GM19455 (cell line): Measurements from ENCODE around the gene FRAT1.
"Not testable (repeated sequence)": the region's sequence is repeated elsewhere in the genome, so short reads cannot be mapped to it uniquely, and the experiment has no call there.

Source experiments
- ATAC-seq: cut with Tn5 transposase; IDR thresholded peaks from one replicate; pipeline ENCODE4 v1.9.1; 2021; ENCODE audit not compliant: unreplicated experiment

The FRAT1 gene

DNA sequence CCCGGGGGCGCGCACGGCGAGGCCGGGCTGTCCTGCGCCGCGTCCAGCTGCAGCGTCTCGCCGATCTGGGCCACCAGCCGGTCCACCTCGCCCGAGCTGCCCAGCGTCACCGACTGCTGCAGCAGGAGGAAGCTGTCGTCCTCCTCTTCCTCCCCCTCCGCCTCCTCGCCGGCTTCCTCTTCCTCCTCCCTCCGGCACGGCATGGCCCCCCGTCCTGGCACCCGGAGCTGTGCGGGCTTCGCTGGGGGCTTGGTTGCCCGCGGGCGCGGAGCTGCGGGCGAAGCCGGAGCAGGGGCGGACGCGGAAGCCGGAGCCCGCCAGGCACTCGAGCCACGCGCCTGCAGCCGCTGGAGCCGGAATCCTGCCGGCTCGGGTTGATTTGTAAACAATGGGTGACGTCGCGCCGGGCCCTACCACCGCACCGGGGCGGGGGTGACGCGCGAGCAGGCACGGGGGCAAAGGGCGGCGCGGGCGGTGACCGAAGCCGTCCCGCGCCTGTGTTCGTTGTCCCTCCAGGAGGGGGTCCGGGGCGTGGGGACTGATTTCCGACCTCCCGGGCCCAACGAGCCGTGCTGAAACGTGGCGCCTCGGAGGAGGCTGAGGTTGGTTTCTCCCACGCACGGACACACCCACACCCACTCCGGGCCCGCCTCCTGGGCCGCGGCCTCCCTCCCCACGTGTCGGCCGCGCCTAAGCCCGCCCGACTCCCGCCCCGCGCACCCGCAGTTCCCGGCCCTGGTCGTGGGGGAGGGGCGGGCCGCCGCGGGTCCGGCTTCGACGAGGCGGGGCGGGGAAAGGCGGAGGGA lies 15.5 kb downstream of the FRAT1 start, which contains the start of gene FRAT2:
TSS of gene FRAT2 (minus strand) at position 360 of the 806 bp plus-strand sequence. CDS start at position 203, 157 bp downstream.
- ATAC-seq = peak; percentile 84

DNA sequence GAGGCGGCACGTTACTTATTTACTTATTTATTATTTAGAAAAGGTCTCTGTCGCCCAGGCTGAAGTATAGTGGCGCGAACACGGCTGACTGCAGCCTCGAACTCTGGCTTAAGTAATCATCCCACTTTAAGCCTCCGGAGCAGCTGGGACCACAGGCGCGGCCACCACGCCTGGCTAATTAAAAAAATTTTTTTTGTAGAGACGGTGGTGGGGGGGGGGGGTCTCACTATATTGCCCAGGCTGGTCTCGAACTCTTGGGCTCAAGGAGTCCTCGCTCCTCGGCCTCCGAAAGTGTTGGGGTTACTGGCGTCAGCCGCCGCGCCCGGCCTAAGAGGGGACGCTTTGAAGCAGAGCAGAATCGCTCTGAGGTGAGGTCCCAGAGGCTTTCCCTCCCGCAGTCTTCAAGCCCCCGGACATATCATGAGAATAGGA lies 16.1 kb downstream of the FRAT1 start:
- ATAC-seq = no peak

DNA sequence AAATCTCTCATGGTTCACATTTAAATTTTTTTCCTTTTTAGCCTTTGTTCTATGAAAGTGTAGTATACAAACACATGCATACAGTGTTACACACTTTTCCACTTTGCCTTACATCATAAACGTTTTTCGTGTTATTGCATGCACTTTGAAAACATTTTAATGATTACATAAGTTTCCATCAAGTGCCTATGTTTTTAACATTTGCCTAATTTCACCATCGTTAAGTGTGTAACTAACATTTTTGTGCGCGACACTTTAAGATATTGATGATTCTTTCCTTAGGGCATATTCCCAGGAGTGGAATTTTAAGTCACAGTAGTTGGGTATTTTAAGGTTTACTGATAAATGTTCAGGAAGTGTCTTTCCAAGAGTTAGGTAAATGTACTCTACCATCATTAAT lies 16.9 kb downstream of the FRAT1 start:
- ATAC-seq = no peak

DNA sequence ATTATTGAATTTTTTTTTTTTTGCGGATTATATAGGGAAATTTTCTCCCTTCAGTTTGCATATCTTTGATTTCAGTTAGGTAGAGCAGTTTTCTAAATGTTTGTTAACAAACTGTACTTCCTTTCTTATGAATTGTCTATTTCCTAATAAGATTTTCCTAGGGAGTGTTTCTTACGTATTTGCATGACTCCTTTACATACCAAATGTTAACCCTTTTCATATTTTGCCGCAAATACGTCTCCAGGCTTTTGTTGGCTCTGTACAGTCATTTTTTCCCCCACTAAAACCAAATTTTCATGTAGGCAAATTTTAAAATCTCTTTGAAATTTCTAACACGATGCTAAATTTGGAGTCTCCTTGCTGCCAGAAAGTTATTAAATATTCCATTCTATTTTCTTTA lies 17.4 kb downstream of the FRAT1 start:
- ATAC-seq = no peak

DNA sequence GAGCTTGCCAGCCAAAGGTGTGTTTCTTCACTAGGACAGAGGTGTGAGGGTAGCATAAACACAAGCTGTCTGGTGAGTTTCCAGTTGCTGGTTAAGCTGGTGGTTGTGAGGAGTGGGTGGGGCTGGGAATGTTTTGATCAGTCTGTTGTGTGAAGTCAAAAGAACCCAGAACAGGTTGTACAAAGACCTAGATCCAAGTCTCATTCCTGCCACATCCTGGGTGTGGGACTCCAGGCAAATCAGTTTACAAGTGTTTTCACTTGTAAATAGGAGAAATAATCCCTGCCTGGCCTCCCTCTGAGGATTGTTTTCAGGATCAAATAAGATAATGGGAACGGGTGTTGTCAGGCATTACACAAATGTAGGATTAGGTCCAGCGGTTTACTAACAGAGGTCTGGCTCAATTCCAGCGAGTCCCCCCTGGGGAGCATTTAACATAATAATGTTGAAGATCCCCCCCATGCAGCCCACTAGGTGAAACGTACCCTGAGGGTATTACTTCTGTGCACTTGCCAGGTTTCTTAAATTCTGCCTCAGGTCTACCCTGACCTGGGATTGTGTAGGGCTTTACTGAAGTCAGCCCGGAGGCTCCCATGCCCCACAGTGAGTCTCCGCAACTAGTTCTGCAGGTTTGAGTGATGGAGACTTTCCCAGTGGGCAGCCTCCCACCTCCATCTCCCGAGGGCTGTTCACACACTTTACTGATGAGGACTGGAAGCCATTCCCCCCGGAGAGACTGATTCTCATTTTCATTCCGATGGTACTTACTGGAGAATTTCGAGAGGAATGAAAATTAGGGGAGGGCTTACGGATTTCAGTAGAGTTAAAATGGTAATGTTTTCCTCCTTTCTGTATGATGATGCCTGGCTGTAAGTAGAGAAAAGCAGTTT lies 18.1 kb downstream of the FRAT1 start:
- ATAC-seq = no peak

DNA sequence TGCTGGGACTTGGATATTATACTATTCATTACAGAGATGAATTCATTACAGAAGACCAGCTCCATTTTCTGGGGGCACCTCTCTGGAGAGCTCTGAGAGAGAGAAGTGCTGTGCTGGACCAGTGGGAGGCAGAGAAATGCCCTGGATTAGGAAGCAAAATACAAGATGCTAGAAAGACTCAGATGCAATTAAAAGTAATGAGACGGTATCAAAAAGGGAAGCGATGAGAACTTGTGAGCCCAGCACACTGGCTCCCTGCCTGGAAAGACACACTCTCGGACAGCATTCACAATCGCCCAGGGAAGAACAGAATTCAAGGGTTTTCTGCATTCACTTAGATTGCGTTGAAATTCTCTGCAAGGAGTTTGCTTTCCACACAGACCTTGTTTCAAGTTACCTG lies 19.0 kb downstream of the FRAT1 start:
- no peak for ATAC-seq

DNA sequence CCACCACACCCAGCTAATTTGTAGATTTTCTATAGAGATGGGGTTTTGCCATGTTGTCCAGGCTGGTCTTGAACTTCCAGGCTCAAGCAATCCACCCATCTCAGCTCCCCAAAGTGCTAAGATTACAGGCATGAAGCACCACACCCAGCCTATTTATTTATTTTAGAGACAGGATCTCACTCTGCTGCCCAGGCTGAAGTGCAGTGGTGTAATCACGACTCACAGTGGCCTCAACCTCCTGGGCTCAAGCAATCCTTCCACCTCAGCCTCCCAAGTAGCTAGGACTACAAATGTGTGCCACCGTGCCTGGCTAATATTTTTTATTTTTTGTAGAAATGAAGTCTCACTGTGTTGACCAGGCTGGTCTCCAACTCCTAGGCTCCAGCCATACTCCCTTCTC lies 22.3 kb downstream of the FRAT1 start:
- ATAC-seq = no peak

DNA sequence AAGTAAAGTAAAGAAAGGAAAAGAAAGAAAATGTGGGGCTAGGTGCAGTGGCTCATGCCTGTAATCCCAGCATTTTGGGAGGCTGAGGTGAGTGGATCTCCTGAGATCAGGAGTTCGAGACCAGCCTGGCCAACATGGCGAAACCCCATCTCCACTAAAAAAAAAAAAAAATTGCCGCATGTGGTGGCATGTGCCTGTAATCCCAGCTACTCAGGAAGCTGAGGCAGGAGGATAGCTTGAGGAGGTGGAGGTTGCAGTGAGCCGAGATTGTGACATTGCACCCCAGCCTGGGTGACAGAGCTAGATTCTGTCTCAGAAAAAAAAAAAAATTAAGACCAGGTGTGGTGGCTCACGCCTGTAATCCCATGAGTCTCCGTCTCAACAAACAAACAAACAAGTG lies 24.6 kb downstream of the FRAT1 start:
- ATAC-seq = not testable (repeated sequence)

DNA sequence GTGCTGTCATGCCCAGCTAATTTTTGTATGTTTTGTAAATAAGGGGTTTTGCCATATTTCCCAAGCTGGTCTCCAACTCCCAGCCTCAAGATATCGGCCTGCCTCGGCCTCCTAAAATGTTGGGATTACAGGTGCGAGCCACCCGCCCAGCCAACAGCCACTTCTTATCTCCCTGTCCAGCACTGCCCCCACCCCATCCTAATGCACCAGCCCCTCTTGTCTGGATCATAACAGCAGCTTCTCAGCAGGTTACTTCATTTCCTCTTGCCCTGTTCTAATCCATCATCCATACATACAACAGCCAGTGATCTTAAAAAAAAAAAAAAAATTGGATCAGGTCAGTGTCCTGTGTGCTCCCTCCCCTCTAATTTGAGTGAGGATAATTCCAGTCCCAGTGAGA lies 28.2 kb downstream of the FRAT1 start:
- no peak for ATAC-seq

DNA sequence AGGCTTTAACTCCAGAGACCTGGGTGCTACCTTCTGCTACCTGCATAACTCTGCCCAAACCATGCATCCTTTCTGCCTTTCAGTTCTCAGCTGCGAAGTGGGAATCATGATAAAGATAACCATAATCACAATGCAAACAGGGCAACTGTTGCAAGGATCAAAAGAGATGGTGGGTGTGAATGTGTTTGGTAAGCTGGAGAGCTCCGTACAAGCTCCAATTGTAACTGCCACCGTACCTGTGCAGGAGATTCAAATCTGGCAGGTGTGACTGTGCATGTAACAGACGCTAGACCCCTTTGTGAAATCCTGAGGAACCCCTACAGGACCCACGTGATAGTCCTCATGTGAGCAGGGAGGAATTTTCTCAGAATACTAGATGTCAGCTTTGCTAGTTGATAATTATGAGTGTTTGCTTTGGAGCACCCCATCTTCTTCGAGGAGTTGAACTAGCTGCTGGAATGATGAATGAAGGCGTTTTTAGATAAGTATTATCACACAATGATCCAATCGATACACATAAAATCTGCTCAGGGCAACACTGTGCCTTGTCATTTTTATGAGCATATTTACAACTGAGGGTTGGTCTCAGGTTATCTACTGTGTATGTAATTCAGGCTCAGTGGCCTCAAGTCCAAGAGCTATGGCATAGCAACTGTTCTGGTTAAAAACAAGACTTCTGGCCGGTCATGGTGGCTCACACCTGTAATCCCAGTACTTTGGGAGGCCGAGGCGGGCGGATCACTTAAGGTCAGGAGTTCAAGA lies 30.9 kb downstream of the FRAT1 start:
- no peak for ATAC-seq

DNA sequence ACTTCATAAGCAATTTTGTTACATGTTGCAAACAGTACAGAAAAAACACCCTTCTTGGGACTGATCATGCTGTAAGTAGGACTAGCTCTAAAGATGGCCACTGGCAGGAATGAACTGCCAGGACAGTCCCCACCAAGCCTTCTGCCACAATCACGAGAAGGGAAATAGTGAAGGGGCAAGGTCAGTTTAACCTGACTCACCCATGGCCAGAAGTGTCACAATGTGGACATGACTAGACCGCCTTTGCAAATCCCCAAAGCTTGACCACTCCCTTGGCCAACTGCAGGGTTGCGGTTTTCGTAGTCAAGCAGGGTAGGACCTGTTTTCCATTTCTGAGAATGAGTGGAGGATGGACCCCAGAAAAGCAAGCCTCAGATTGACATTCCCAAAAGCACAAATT lies 34.9 kb downstream of the FRAT1 start:
- no peak for ATAC-seq

DNA sequence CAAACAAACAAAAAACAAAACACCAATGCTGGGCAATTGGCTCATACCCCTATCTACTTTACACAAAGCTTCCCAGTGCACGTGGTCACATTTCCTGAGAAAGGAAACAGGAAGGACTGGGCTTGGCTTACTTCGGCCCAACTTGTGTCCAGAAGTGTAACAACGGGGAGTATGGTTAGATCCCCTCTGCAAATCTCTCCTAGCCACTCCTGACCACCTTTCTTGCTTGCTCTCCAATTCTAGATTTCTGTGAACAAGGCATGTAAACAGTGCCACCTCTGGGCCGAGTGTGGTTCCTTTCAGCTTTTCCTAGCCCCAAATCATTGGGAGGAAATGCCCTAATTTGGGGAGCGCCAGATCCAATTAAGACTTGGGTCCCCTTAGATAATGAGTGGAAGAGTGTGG lies 36.5 kb downstream of the FRAT1 start:
- ATAC-seq = no peak

DNA sequence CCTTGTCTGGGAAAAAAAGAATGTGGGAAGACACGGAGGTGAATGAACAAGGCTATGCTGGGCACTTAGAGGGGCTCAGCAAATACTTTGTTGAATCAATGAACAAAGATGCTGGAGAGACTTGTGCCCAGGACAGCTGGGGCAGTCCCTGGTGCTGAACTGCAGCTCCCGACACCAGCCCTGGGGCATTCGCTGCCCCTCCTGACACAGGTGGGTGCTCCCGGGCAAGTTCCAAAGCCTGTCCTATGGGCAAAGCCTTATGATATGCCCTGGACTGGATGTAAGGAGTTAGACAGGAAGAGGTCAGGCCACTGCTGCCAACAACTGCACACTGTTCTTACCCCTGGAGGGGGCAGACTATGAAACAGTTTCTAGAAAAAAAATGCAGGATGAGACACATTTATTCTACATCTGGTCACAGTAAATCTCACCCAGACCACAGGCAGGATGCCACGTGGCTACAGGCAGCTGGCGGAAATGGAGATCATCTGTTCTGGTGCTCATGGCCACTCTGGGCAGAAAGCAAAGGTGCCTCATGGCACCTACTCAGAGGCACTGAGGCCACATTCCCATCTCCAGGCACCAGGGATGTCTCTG lies 37.3 kb downstream of the FRAT1 start:
- no peak for ATAC-seq

DNA sequence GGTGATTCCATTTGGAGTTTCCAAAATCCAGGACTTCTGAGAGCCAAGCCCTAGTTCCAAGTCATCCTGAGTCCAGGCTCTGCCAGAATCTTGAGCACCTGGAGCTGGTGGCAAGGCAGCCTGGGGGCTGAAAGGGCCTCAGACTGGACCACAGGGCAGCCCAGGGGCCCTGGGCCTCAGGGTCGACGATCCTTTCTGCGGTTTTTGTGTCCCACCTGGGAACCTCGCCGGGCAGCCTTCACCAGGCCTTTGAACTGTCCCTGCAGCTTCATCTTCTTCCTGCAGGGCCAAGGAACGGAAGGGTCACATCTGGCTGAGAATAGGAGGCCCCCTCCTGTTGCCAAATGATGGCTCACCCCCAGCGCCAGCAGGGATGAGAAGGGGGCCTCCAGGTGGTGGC lies 37.8 kb downstream of the FRAT1 start:
- ATAC-seq = no peak

DNA sequence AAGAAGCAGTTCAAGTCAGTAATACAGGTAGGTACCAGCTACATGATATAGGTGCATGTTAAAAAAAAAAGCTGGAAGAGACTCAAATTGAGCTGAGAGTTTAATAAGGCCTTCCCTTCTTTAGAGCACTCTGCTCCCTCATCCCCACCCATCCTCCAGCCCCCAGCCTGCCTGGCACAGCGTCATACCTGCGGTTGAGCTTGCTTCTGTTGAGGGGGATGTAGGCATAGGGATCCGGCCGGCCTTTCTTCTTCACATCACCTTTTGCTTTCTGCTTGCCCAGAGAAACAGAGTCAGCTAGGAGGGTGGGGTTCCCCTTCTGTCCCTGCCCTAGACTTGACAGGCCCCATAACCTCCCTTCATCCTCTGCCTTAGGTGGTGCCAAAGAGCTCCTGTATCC lies 39.3 kb downstream of the FRAT1 start:
- ATAC-seq = no peak

DNA sequence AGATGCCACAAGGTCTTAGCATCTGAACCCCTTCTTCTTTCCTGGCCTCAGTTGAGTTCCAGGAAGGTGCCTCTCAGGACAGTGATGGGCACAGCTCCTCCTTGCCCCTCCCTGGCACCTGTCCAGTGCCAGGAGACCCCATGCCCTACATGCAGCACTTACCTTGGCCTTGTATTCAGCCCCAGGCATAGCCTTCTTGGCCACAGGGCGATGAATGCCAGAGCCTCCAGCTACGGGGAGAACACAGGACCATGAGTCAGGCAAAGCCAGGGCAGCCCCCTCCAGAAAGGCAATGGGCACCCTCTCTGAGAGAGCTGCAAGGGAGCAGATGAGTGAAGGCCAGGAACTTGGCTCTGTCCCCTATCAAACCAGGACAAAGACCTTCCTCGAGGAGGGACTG lies 39.7 kb downstream of the FRAT1 start:
- no peak for ATAC-seq

DNA sequence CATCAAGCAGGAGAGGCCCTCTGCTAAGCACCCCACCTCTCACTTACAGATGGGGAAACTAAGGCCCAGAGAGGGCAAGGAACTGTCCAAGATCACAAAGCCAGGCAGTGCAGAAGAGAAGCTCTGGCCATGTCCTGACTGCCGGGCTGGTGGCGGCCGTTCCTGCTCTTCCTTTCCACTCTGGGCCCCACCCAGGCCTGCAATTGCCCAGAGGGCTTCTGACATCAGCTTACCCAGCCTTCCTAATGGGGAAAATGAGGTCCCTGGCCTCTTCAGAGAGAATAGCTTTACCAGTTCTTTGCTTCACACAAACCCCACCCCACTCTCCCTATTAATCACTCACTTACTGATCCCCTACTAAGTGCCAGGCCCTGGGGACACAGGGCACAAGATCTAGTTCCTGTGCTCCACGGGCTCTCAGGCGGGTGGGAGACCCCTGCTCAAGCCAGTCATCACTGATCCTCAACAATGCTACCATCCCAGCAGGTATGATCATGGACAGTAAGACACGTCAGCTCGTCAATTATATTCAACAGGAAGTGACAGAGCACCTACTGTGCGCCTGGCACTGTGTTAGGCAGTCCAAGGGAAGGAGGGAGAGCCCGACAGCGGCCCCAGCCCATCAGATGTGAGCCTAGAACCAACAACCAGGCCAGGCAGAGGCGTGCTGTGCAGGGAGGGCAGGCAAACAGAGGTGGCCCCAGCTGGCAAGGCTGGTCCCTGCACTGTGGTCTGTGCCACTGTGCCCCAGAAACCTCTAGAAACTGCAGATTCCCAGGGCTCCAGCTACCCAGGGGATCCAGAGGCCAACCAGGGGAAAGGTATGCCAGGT lies 41.9 kb downstream of the FRAT1 start:
- no peak for ATAC-seq

DNA sequence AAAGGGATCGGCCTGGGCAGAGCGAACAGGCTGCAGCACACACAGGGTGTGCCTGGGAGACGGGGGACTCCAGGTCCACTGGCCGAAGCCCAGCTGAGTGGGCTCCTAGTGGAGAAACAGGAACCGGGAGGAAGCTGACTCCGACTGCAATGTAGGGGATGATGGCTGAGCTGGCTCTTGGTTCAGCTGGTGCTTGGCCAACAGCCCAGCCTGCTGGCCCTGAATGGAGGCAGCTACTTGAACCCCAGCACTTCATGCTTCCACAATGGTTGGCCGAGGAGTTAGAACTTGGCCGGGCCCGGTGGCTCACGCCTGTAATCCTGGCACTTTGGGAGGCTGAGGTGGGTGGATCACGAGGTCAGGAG lies 42.4 kb downstream of the FRAT1 start:
- no peak for ATAC-seq

DNA sequence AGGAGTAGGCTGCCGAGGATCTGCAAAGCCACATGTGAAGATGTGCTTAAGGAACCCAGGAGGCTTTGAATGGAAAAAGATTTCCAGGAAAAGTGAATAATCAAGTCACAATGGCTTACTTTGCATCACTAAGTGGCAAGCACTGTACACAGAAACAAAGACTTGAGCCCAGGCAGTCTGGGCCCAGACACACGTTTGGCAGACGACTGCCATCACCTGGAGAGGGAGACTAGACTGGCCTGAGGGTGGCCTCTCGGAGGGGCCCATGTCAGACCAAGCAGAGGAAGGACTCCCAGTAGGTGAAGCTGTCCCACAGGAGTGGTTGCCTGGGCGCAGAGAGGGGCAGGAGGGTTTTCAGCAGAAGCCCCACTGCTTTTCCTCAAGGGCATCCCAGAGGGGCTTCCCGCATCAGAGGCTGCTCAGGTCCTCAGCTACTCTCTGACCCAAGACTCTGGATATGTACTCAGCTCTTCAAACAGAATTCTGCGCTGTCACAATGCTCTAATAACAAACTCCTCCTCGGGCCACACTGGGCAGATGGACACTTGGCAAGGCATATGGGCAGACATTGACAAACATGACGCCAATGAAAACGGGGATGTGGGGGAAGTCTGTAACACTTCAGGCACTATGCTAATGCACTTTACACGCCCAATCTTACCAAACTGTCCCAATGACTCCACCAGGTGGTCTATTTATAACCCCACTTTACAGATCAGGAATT lies 43.4 kb downstream of the FRAT1 start:
- ATAC-seq = no peak
